ENCODE measurements around the gene LHX3.

DNA sequence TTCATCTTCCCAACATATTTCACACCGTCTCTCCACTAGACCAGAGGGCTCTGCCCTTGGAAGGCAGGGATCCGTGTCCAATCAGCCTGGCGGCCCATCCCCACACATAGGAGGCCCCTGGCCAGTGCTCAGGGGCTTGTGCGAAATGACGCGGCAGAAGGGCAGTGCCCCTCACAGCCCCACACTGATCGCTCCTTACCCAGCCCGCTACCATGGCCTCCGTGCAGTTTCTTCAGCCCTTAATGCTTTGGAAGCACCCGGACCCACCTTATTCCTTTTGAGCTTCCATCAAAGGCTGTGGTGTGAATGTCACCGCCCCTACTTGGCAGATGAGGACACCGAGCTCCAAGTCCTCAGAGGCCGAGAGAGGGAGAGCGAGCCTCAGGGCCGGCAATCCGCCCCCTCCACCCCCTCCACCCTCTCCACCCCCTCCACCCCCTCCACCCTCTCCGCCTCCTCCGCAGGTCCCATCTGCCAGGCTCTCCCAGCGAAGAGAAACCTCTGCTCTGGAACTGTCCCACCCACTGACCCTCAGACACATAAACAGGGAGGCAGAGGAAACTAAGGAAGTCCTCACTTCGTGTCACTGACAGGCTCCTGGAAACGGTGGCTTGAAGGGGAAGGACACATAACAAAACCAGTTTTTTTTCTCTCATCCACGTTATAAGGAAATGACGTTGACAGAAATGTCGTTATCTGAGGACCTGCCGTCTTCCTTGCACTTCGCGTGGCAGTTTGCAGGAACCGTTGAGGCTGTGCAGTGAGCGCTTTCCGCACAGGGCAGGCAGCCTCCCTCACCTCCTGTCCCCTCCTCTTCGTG is 26.8 kb upstream of the LHX3 start:
- TF ChIP-seq, protein P1, sequence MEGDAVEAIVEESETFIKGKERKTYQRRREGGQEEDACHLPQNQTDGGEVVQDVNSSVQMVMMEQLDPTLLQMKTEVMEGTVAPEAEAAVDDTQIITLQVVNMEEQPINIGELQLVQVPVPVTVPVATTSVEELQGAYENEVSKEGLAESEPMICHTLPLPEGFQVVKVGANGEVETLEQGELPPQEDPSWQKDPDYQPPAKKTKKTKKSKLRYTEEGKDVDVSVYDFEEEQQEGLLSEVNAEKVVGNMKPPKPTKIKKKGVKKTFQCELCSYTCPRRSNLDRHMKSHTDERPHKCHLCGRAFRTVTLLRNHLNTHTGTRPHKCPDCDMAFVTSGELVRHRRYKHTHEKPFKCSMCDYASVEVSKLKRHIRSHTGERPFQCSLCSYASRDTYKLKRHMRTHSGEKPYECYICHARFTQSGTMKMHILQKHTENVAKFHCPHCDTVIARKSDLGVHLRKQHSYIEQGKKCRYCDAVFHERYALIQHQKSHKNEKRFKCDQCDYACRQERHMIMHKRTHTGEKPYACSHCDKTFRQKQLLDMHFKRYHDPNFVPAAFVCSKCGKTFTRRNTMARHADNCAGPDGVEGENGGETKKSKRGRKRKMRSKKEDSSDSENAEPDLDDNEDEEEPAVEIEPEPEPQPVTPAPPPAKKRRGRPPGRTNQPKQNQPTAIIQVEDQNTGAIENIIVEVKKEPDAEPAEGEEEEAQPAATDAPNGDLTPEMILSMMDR (IDR thresholded peaks at IDR 0.05; ENCODE audit: insufficient read depth, low read length), result no peak
- TF ChIP-seq, protein P2, sequence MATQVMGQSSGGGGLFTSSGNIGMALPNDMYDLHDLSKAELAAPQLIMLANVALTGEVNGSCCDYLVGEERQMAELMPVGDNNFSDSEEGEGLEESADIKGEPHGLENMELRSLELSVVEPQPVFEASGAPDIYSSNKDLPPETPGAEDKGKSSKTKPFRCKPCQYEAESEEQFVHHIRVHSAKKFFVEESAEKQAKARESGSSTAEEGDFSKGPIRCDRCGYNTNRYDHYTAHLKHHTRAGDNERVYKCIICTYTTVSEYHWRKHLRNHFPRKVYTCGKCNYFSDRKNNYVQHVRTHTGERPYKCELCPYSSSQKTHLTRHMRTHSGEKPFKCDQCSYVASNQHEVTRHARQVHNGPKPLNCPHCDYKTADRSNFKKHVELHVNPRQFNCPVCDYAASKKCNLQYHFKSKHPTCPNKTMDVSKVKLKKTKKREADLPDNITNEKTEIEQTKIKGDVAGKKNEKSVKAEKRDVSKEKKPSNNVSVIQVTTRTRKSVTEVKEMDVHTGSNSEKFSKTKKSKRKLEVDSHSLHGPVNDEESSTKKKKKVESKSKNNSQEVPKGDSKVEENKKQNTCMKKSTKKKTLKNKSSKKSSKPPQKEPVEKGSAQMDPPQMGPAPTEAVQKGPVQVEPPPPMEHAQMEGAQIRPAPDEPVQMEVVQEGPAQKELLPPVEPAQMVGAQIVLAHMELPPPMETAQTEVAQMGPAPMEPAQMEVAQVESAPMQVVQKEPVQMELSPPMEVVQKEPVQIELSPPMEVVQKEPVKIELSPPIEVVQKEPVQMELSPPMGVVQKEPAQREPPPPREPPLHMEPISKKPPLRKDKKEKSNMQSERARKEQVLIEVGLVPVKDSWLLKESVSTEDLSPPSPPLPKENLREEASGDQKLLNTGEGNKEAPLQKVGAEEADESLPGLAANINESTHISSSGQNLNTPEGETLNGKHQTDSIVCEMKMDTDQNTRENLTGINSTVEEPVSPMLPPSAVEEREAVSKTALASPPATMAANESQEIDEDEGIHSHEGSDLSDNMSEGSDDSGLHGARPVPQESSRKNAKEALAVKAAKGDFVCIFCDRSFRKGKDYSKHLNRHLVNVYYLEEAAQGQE (IDR thresholded peaks at IDR 0.05; ENCODE audit: insufficient replicate concordance, low read depth), result no peak
